OCI-LY3 (cell line): Measurements from ENCODE around the gene KLHL1.
"Not testable (repeated sequence)": the region's sequence is repeated elsewhere in the genome, so short reads cannot be mapped to it uniquely, and the experiment has no call there.

Experiments
- H2AFZ ChIP-seq: fragments of 200-600, 300-600 bp; shearing (Covaris generic); 2 replicates; pipeline ENCODE4 v1.6.0; 2014; ENCODE audit warnings: antibody characterized with exemption, low read depth, low read length
- H3K27ac ChIP-seq: fragments of 200-600, 300-600 bp; sonication (generic); 2 replicates; pipeline ENCODE4 v1.5.1; 2014; ENCODE audit warnings: mild to moderate bottlenecking, low read length, moderate library complexity, mixed read lengths
- H3K27me3 ChIP-seq: fragments of 200-600, 300-600 bp; sonication (generic); 2 replicates; pipeline ENCODE4 v1.6.1; 2014; ENCODE audit warnings: low read depth, low read length, mixed read lengths
- H3K36me3 ChIP-seq: fragments of 200-600, 300-600 bp; sonication (generic); replicated peaks from 2 replicates; pipeline ENCODE3; 2014; ENCODE audit warnings: low read depth, low read length, mixed read lengths
- H3K4me1 ChIP-seq: fragments of 300-600, 200-600 bp; sonication (generic); 2 replicates; pipeline ENCODE4 v1.6.1; 2014; ENCODE audit warnings: low read length, mixed read lengths
- H3K4me2 ChIP-seq: fragments of 200-600, 300-600 bp; sonication (generic); 2 replicates; pipeline ENCODE4 v1.6.1; 2014; ENCODE audit warnings: low read length, mixed read lengths
- H3K4me3 ChIP-seq: fragments of 300-600, 200-600 bp; sonication (generic); 2 replicates; pipeline ENCODE4 v1.5.1; 2014; ENCODE audit warnings: antibody characterized with exemption, mild to moderate bottlenecking, low read length, moderate library complexity
- H3K79me2 ChIP-seq: fragments of 300-600, 200-600 bp; shearing (Covaris generic); 2 replicates; pipeline ENCODE4 v1.6.1; 2014; ENCODE audit warnings: mild to moderate bottlenecking, low read length, mixed read lengths
- H3K9ac ChIP-seq: fragments of 300-600, 200-600 bp; shearing (Covaris generic); 2 replicates; pipeline ENCODE4 v1.6.0; 2014; ENCODE audit warnings: mild to moderate bottlenecking, low read length, moderate library complexity
- H3K9me3 ChIP-seq: fragments of 200-600, 300-600 bp; shearing (Covaris generic); 2 replicates; pipeline ENCODE4 v1.6.1; 2014; ENCODE audit warnings: low read length, mixed read lengths; ENCODE audit not compliant: insufficient read depth
- H4K20me1 ChIP-seq: fragments of 200-600, 300-600 bp; sonication (generic); 2 replicates; pipeline ENCODE4 v1.6.1; 2016; ENCODE audit warnings: low read length, mixed read lengths; ENCODE audit not compliant: insufficient read depth
- EZH2phosphoT487 ChIP-seq: fragments of 200-600 bp; shearing (Covaris generic); IDR thresholded peaks from 2 replicates; pipeline ENCODE4 v1.6.1; 2018; ENCODE audit warnings: antibody characterized with exemption, mixed run types, low read depth
- TF ChIP-seq, protein P1 (sequence below): fragments of 200-600, 300-600 bp; sonication (generic); IDR thresholded peaks from 2 replicates; pipeline ENCODE4 v1.5.1; 2014; ENCODE audit warnings: antibody characterized with exemption, low read length, low read depth

KLHL1 gene, protein sequence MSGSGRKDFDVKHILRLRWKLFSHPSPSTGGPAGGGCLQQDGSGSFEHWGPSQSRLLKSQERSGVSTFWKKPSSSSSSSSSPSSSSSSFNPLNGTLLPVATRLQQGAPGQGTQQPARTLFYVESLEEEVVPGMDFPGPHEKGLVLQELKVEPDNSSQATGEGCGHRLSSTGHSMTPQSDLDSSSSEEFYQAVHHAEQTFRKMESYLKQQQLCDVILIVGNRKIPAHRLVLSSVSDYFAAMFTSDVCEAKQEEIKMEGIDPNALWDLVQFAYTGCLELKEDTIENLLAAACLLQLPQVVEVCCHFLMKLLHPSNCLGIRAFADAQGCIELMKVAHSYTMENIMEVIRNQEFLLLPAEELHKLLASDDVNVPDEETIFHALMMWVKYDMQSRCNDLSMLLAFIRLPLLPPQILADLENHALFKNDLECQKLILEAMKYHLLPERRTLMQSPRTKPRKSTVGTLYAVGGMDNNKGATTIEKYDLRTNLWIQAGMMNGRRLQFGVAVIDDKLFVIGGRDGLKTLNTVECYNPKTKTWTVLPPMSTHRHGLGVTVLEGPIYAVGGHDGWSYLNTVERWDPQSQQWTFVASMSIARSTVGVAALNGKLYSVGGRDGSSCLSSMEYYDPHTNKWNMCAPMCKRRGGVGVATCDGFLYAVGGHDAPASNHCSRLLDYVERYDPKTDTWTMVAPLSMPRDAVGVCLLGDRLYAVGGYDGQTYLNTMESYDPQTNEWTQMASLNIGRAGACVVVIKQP

DNA sequence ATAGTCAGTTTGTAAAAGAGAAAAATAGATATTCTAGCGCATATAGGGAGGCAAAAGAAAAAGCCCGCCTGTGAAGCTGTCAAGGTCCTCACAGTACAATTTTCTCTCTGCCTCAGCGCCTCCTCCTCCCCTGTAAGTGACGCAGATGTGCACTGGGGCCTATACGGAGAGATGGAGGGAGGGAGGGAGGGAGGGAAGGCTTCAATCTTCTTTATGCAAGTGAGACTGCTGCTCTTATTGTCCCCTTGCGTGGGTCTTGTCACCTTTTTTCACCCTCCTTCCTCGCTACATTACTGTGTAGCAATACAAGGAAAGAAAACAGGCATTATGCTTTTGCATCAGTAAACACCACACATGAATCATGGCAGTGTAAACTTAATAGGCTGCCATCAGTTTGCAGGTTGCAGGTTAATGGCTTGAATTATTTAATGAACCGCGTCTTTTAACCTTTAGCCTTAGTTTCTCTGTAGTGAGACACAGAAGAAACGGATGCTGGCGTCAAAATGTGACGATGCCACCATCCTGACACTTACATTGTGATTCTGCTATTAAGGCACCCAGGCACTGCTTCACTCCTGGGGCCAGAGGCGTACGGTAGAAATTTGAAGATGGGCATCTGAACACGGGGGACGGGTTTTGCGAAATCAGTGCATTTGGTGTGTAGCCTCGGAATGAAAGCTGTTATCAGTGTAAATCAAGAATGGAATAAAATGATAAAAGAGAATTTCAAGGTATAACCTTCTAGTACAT, at the start of gene KLHL1:
Gene KLHL1 (minus strand): TSS at position 97 of the 750 bp plus-strand sequence. CDS start 753 bp downstream, outside the sequence.
- Histone ChIP-seq H3K4me2 (no peak within 1 kb of the TSS), H3K4me3 (no peak within 1 kb of the TSS), H3K36me3 (no peaks in the 10 kb centered on the region), H3K79me2 (no peaks in the 10 kb centered on the region), H3K4me1 (no peaks in the 10 kb centered on the region), H3K27ac (no peak within 1 kb of the TSS), H3K9me3 (no peaks in the 10 kb centered on the region), H3K27me3 (no peaks in the 10 kb centered on the region), H2AFZ (no peak within 1 kb of the TSS), H4K20me1 (no peaks in the 10 kb centered on the region), H3K9ac (no peak within 1 kb of the TSS)
- no peak for TF ChIP-seq EZH2phosphoT487
- TF ChIP-seq, protein P1, sequence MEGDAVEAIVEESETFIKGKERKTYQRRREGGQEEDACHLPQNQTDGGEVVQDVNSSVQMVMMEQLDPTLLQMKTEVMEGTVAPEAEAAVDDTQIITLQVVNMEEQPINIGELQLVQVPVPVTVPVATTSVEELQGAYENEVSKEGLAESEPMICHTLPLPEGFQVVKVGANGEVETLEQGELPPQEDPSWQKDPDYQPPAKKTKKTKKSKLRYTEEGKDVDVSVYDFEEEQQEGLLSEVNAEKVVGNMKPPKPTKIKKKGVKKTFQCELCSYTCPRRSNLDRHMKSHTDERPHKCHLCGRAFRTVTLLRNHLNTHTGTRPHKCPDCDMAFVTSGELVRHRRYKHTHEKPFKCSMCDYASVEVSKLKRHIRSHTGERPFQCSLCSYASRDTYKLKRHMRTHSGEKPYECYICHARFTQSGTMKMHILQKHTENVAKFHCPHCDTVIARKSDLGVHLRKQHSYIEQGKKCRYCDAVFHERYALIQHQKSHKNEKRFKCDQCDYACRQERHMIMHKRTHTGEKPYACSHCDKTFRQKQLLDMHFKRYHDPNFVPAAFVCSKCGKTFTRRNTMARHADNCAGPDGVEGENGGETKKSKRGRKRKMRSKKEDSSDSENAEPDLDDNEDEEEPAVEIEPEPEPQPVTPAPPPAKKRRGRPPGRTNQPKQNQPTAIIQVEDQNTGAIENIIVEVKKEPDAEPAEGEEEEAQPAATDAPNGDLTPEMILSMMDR: no peak

DNA sequence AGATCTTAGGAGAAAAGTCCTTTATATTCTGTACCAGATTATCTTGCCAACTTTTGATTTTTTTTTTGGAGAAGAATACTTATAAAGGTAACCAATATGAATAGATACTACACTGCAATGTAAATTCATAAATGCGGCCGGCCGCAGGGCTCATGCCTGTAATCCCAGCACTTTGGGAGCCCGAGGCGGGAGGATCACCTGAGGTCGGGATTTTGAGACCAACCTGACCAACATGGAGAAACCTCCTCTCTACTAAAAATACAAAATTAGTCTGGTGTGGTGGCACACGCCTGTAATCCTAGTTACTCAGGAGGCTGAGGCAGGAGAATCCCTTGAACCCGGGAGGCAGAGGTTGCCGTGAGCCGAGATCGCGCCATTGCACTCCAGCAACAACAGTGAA, 34.4 kb upstream of the KLHL1 start:
- H4K20me1 ChIP-seq, H3K79me2 ChIP-seq, H3K4me2 ChIP-seq, H3K4me3 ChIP-seq, H3K9me3 ChIP-seq, H3K9ac ChIP-seq, H3K27ac ChIP-seq, H2AFZ ChIP-seq, H3K36me3 ChIP-seq, H3K4me1 ChIP-seq, H3K27me3 ChIP-seq: not testable (repeated sequence)

DNA sequence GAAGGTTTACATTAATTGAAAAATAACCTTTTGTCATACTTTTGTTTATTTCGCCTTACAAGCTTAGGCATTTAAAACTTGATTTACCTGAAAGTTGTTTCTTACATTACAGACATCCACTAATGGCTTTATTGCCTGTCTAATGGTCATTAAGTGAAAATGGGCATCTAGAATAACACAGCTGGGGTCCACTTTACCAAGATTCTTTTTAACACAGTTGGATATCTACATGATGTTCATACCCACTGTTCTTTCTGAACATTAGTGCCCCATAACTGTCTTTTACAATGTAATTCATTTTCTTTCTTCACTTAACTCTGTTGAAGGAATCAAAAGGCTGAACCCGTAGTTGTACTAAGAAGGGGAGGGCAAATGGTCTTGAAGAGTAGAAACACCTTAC, 19.8 kb upstream of the KLHL1 start:
- Histone ChIP-seq H3K4me3 (no peak overlapping the region), H4K20me1 (no peaks in the 10 kb centered on the region), H3K79me2 (no peaks in the 10 kb centered on the region), H2AFZ (no peak overlapping the region), H3K27ac (no peak overlapping the region), H3K4me1 (no peaks in the 10 kb centered on the region), H3K9ac (no peak overlapping the region), H3K4me2 (no peak overlapping the region), H3K9me3 (no peaks in the 10 kb centered on the region), H3K36me3 (no peaks in the 10 kb centered on the region), H3K27me3 (no peaks in the 10 kb centered on the region)
- TF ChIP-seq EZH2phosphoT487: no peak
- TF ChIP-seq, protein P1: no peak

DNA sequence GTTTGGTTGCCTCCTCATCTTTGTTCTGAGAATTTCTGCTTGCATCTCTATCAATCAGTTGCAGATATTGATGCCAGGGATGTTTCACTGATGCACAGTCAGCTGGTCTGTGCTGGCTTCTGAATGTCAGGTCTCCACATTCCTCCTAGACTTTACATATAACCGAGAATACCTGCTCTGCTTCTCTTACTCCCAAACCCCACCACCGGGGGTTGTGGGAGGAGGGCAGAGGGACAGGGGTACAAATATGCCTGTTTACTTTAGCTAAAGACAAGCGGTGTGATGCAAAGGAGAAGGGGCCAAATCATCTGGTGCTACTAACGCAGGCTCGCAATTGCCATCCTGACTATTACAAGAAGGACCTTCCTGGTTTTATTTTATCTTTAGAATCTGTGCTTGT, 17.4 kb upstream of the KLHL1 start:
- Histone ChIP-seq H3K79me2 (no peaks in the 10 kb centered on the region), H3K9ac (no peak overlapping the region), H4K20me1 (no peaks in the 10 kb centered on the region), H3K4me2 (no peak overlapping the region), H3K36me3 (no peaks in the 10 kb centered on the region), H3K9me3 (no peaks in the 10 kb centered on the region), H3K27ac (no peak overlapping the region), H2AFZ (no peak overlapping the region), H3K4me3 (no peak overlapping the region), H3K4me1 (no peaks in the 10 kb centered on the region), H3K27me3 (no peaks in the 10 kb centered on the region)
- no peak for TF ChIP-seq EZH2phosphoT487
- TF ChIP-seq, protein P1: no peak
